Upper lobe of left lung (tissue), 6 donors: ENCODE data around the gene ARHGAP15. TPM values are rescaled to one million over a fixed set of nuclear protein-coding genes. Genes with fewer than 3 reads are reported as not detected.

Experiments used
- ATAC-seq, 2 donors: fragments of 200-7000 bp; cut with Tn5 transposase; one replicate each; pipeline ENCODE4 v1.9.1; 2022; ENCODE audit warnings: mild to moderate bottlenecking in 2 of 2, moderate library complexity in 2 of 2; ENCODE audit not compliant: low FRiP score in 2 of 2
- DNase-seq, 2 donors: peaks; one replicate each; pipeline ENCODE4 v3.0.0-alpha.2; 2019 to 2020
- H3K27ac ChIP-seq, 4 donors: fragments of 200-600 bp; sonication (generic); one replicate each; pipeline ENCODE4 v1.5.1; 2016 to 2019
- H3K27me3 ChIP-seq, 4 donors: fragments of 200-600 bp; sonication (generic); one replicate each; pipeline ENCODE4 v1.5.1; 2017 to 2019
- H3K36me3 ChIP-seq, 4 donors: fragments of 200-600 bp; sonication (generic); one replicate each; pipeline ENCODE4 v1.5.1; 2016 to 2019
- H3K4me1 ChIP-seq, 4 donors: fragments of 200-600 bp; sonication (generic); one replicate each; pipeline ENCODE4 v1.5.1; 2018 to 2019
- H3K4me3 ChIP-seq, 4 donors: fragments of 200-600 bp; sonication (generic); one replicate each; pipeline ENCODE4 v1.5.1; 2017 to 2019; ENCODE audit warnings: mild to moderate bottlenecking in 2 of 4, moderate library complexity in 1 of 4
- H3K9me3 ChIP-seq, 4 donors: fragments of 200-600 bp; sonication (generic); one replicate each; pipeline ENCODE4 v1.5.1; 2018 to 2019
- EP300 ChIP-seq, 4 donors: sonication (generic); formaldehyde crosslinking; IDR thresholded peaks; one replicate each; pipeline ENCODE4 v1.5.1; 2017; ENCODE audit warnings: antibody characterized with exemption in 4 of 4, control low read depth in 2 of 4
- POLR2A ChIP-seq, 4 donors: fragments of 450-650 bp; IDR thresholded peaks; one replicate each; pipeline ENCODE4 v1.5.1; 2016 to 2017; ENCODE audit warnings: antibody characterized with exemption in 4 of 4, mild to moderate bottlenecking in 2 of 4
- POLR2AphosphoS5 ChIP-seq, 2 donors: sonication (generic); formaldehyde crosslinking; IDR thresholded peaks; one replicate each; pipeline ENCODE4 v1.5.1; 2017; ENCODE audit warnings: antibody characterized with exemption in 2 of 2
- WGBS, 2 donors: methylation state at CpG; one replicate each; pipeline ENCODE4 v1.1.5; 2017 to 2018; 5-methylcytosine and 5-hydroxymethylcytosine counted together
- total RNA-seq, 6 donors: library from RNA; depleted of rRNA in 4 of 6; stranded (reverse); fragments of >200 nt in 4 of 6; gene quantifications; one replicate each; pipeline versions ENCODE4 v1.1.0 to v1.2.1, GENCODE V29; 2016 to 2021
- TF ChIP-seq, protein P1 (sequence below), 6 experiments: fragments of 450-650 bp in 4 of 6; fragments of 200-600 bp in 2 of 6; sonication (generic) in 2 of 6; IDR thresholded peaks; one replicate each; pipeline ENCODE4 v1.5.1; 2016 to 2019; ENCODE audit warnings: antibody characterized with exemption in 6 of 6
- donor health status: DM: no; HTN: no; CAD: no; lungs with moderate emphysema.
- donor health status: DM: no; HTN: yes; CAD: no; lungs with severe emphysema.

The ARHGAP15 gene
- total RNA-seq, 6 donors from 2014 or later = 11.9 to 57.6 (median 17.5) TPM

GRCh38 chr2:143807192-143807591, 678.0 kb downstream of the ARHGAP15 start:
- no peaks in the 10 kb centered on the region for H3K27me3 ChIP-seq

GRCh38 chr2:143807671-143808070, 678.5 kb downstream of the ARHGAP15 start:
- Histone ChIP-seq H3K4me3 (no peak overlapping the region), H3K27me3 (no peaks in the 10 kb centered on the region), H3K36me3 (no peaks in the 10 kb centered on the region), H3K4me1 (peaks cover 0 to 2% (median 0%) of the 10 kb centered on the region in 4 donors), H3K27ac (peak overlapping the region in 1 of 4 donors; percentile 3), H3K9me3 (no peaks in the 10 kb centered on the region)
- TF ChIP-seq EP300 (IDR thresholded peaks at IDR 0.05) (peak in 2 of 4 donors; percentile 56 to 67), POLR2AphosphoS5 (IDR thresholded peaks at IDR 0.05) (peak; percentile 64 to 70), POLR2A (IDR thresholded peaks at IDR 0.05) (no peak)
- TF ChIP-seq, protein P1, sequence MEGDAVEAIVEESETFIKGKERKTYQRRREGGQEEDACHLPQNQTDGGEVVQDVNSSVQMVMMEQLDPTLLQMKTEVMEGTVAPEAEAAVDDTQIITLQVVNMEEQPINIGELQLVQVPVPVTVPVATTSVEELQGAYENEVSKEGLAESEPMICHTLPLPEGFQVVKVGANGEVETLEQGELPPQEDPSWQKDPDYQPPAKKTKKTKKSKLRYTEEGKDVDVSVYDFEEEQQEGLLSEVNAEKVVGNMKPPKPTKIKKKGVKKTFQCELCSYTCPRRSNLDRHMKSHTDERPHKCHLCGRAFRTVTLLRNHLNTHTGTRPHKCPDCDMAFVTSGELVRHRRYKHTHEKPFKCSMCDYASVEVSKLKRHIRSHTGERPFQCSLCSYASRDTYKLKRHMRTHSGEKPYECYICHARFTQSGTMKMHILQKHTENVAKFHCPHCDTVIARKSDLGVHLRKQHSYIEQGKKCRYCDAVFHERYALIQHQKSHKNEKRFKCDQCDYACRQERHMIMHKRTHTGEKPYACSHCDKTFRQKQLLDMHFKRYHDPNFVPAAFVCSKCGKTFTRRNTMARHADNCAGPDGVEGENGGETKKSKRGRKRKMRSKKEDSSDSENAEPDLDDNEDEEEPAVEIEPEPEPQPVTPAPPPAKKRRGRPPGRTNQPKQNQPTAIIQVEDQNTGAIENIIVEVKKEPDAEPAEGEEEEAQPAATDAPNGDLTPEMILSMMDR (IDR thresholded peaks at IDR 0.05) = no peak
- ATAC-seq (peak; percentile 28 to 43), DNase-seq (peak in 1 of 2 donors; percentile 28)
- 67 to 94% methylated on average over 1 of the region's 1 CpG for WGBS, 2 donors

More at GRCh38 chr2:143807192-143807591, 678.0 kb downstream of the ARHGAP15 start:
- Histone ChIP-seq H3K36me3 (no peaks in the 10 kb centered on the region), H3K9me3 (no peaks in the 10 kb centered on the region), H3K4me1 (peaks cover 0 to 2% (median 0%) of the 10 kb centered on the region in 4 donors), H3K4me3 (no peak overlapping the region), H3K27ac (peak overlapping the region in 1 of 4 donors; percentile 5)
- ATAC-seq (no peak), DNase-seq (no peak)
- WGBS, 2 donors = 92 to 100% methylated on average over 1 of the region's 1 CpG
- TF ChIP-seq POLR2A (IDR thresholded peaks at IDR 0.05) (no peak), POLR2AphosphoS5 (IDR thresholded peaks at IDR 0.05) (no peak), EP300 (IDR thresholded peaks at IDR 0.05) (no peak)
- TF ChIP-seq, protein P1 (IDR thresholded peaks at IDR 0.05) = no peak

DNA sequence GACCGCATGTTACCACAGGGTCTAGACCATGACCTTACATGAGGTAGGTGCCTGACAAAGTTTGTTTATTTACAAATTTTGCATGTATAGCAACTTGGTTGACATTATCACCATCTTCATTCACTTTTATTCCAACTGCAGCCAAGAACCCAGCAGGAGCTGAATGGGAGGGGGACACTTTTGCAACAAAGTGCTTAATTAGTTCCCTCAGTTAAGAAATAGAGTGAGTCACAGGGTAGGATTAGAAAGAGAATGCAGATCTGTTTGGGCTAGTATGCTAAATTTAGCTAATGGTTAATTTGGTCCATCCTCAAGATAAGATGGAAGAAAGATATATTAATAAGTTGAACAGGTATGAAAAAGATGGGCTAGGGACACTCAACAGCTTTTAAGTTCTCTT, 678.9 kb downstream of the ARHGAP15 start:
- Histone ChIP-seq H3K27ac (peak overlapping the region in 1 of 4 donors; percentile 3), H3K4me1 (peaks cover 0 to 2% (median 0%) of the 10 kb centered on the region in 4 donors), H3K36me3 (no peaks in the 10 kb centered on the region), H3K27me3 (no peaks in the 10 kb centered on the region), H3K4me3 (no peak overlapping the region), H3K9me3 (no peaks in the 10 kb centered on the region)
- no peak for DNase-seq
- ATAC-seq = no peak
- WGBS, 2 donors = 95 to 100% methylated on average over 1 of the region's 1 CpG
- no peak for TF ChIP-seq EP300 (IDR thresholded peaks at IDR 0.05)
- TF ChIP-seq, protein P1 (IDR thresholded peaks at IDR 0.05) = no peak
- TF ChIP-seq POLR2A (IDR thresholded peaks at IDR 0.05) = no peak
- TF ChIP-seq POLR2AphosphoS5 (IDR thresholded peaks at IDR 0.05) = no peak

GRCh38 chr2:143815082-143815481, 685.9 kb downstream of the ARHGAP15 start:
- Histone ChIP-seq H3K9me3 (no peaks in the 10 kb centered on the region), H3K27ac (no peak overlapping the region), H3K4me3 (no peak overlapping the region), H3K4me1 (no peaks in the 10 kb centered on the region), H3K27me3 (no peaks in the 10 kb centered on the region), H3K36me3 (no peaks in the 10 kb centered on the region)
- ATAC-seq (no peak), DNase-seq (no peak)
- 54 to 57% methylated on average over 4 of the region's 4 CpGs for WGBS, 2 donors
- TF ChIP-seq, protein P1 (IDR thresholded peaks at IDR 0.05) = no peak
- TF ChIP-seq POLR2AphosphoS5 (IDR thresholded peaks at IDR 0.05) (no peak), EP300 (IDR thresholded peaks at IDR 0.05) (no peak), POLR2A (IDR thresholded peaks at IDR 0.05) (no peak)

GRCh38 chr2:143816916-143817315, 687.7 kb downstream of the ARHGAP15 start:
- no peak overlapping the region for H3K27ac ChIP-seq
- no peaks in the 10 kb centered on the region for H3K4me1 ChIP-seq
- no peak overlapping the region for H3K4me3 ChIP-seq
- H3K27me3 ChIP-seq = no peaks in the 10 kb centered on the region
- no peaks in the 10 kb centered on the region for H3K36me3 ChIP-seq
- no peak for ATAC-seq
- no peak for DNase-seq
- no peaks in the 10 kb centered on the region for H3K9me3 ChIP-seq
- WGBS, 2 donors = 63 to 73% methylated on average over 3 of the region's 3 CpGs
- TF ChIP-seq, protein P1 (IDR thresholded peaks at IDR 0.05) = no peak
- TF ChIP-seq EP300 (IDR thresholded peaks at IDR 0.05) (no peak), POLR2AphosphoS5 (IDR thresholded peaks at IDR 0.05) (no peak), POLR2A (IDR thresholded peaks at IDR 0.05) (no peak)
